CD4-positive, alpha-beta T cell treated with Interleukin-10 for 1 hour (primary cell): ENCODE results near the gene PRPH.
A peak's percentile ranks its signal among the peaks of the same experiment; 100 is the strongest.
"Not testable (repeated sequence)": the region's sequence is repeated elsewhere in the genome, so short reads cannot be mapped to it uniquely, and the experiment has no call there.

Experiments used
- DNase-seq: peaks from one replicate; pipeline ENCODE4 v3.0.0-alpha.2; 2020

PRPH gene

DNA sequence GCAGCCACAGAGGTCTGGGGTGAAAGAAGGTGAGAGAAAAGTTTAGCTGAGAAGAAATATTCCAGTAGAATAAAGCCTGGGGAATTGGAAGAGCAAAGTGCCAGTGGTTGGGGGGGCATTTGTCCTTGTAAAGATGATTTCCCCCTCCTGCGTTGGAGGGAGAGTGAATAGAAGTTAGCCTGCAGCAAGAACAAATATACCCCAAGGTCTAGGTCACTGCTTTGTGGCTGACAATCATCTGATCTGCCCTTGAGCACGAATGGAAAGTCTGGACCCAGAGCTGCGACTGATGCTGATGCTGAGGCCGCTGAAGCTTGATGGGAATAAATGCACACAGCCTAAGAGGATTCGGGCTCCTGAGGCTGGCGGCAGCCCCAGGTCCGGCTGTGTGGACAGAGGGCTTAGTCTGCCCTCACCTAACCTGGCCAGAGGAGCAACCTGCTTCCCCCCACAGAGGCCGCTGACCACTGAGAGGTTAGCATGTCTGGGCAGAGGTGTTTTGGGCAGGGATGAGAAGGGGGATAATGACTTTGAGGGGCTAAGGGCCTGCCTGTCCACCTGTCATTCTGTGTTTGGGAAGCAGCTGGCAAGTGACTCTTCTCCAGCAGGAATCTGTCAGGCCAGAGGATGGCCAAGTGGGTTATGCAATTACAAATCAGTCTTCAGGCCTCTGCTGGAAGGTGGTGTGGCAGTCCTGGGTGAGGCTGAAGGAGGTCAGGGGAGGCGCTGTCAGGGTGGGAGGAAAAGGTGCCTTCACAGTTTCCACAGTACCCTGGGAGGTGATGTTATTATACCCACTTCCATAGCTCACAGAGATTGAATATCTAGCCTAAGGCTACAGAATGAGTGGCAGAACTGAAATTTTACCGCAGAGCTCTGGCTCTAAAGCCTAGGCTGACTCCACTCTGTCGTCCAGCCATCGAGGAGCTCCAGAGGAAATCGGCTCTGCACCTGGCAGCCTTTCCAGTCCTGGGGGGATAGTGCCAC, 18.4 kb upstream of the PRPH start:
- DNase-seq, result no peak

- no peak for DNase-seq
Measured at GRCh38 chr12:49277466-49277865, 17.5 kb upstream of the PRPH start.

GRCh38 chr12:49279706-49280159, 15.2 kb upstream of the PRPH start:
- DNase-seq, result no peak

DNA sequence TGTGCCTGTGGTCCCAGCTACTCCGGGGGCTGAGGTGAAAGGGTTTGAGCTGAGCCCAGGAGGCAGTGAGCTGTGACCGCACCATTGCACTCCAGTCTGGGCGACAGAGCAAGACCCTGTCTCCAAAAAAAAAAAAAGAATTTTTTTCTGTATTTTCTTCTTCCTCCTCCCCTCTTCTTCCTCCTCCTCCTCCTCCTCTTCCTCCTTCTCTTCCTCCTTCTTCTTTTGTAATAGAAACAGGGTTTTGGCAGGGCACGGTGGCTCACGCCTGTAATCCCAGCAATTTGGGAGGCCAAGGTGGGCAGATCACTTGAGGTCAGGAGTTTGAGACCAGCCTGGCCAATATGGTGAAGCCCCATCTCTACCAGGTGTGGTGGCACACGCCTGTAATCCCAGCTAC, 14.4 kb upstream of the PRPH start:
- DNase-seq, result not testable (repeated sequence)

- no peak for DNase-seq
Measured at GRCh38 chr12:49282302-49282701, 12.6 kb upstream of the PRPH start.

DNA sequence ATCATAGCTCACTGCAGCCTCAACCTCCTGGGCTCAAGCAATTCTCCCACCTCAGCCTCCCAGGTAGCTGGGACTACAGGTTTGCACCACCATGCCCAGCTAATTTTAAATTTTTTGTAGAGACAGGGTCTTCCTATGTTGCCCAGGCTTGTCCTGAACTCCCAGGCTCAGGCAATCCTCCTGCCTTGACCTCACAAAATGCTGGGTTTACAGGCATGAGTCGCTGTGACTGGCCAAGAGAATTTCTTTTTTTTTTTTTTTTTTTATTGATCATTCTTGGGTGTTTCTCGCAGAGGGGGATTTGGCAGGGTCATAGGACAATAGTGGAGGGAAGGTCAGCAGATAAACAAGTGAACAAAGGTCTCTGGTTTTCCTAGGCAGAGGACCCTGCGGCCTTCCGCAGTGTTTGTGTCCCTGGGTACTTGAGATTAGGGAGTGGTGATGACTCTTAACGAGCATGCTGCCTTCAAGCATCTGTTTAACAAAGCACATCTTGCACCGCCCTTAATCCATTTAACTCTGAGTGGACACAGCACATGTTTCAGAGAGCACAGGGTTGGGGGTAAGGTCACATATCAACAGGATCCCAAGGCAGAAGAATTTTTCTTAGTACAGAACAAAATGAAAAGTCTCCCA, 12.1 kb upstream of the PRPH start:
- DNase-seq, result not testable (repeated sequence)

- no peak for DNase-seq
Measured at GRCh38 chr12:49283541-49284429, 11.2 kb upstream of the PRPH start.

DNA sequence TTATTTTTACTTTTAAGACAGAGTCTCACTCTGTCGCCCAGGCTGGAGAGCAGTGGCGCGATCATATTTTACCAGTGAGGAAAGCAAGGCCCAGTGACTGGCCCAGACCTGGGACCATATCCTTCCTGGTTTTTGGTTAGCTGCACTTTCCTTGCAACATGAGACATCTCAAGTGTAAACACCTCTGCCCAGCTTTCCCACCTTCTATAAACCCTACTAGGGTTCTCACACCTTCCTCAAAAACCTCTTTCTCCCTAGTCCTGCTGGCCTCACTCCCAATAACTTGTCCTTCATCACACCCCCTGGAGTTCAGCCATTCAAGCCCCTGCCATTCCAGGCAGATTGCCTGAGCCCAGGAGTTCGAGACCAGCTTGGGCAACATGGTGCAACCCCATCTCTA, 10.3 kb upstream of the PRPH start:
- DNase-seq, result no peak

DNA sequence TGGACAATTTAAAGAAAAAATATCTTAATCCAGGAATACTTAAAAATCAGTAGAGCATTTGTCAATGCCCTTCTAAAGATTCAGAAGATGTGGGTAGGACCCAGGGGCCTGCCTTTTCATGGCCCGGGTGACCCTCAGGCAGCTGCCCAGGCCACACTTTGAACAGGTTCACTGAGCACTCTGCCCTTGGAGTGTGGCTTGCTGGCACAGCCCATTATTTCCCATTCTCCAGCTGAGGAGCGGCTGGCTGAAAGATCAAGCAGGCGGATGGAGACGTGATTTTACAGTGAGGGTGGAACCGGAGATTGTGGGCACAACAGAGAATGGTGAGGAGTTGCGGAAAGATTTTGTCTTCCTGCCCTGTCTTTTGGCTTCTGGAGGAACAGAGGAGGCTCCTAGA, 7.1 kb upstream of the PRPH start:
- DNase-seq, result no peak

DNA sequence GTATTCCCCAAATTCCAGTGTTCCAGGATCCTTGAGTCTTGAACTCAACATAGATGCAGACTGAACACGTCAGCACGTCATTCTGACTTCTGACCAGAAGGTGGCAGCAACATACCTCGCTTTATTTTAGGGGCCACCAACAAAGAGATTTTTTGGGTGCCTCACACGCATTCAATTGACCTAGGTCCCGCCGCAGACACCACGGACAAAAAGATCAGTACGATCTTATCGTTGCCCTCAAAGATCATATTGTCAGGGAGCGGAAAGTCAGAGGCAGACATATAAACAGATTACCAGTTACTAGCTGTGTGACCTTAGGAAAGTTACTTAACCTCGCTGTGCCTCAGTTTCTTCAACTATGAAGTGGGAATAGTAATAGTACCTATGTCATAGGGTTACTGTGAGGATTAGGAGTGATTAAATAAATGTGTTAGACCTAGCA, 6.5 kb upstream of the PRPH start:
- peak; percentile 83 for DNase-seq

- DNase-seq, result no peak
Measured at GRCh38 chr12:49288922-49289555, 5.9 kb upstream of the PRPH start.

- DNase-seq, result no peak
Measured at GRCh38 chr12:49292729-49293055, 2.3 kb upstream of the PRPH start.

DNA sequence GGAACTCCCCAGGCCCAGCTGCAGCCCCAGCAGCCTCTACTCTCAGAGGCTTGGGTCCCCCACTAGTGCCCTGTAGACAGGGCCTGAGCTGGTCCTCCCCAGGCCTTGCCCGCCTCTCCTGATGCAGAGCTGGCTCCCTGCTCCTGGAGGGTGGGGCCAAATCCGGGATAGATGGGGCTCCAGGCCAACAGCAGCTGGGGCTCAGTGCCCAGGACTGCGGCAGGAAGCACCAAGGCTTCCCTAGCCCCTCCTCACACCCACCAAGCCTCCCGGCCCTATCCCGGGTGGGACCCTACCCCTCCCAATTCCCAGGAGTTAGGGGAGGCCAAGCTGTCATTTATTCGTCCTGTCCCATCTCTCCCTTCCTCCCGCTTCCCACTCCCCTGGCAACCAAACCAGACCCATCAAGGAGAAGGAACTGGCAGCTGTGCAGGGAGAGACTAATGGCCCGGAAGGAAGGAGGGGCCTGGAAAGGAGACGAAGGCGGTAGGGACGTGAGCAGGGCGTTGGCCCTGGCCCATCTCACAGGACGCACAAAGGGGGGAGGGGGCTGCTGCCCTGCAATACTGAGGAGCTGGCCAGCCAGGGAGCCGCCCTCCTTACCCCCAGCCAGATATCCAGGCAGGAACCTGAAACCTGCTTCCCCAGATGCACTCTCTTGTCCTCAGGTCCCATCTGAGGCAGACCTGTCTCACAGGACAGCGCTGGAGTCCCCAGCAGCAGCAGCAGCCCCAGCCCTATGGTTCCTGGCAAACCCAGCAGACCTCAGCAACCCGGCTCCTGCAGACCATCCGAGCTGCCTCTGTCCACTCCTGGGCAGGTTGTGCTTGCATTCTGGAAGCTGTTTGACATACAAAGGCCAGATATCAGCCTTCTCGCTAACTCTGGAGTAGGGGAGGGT, 1.6 kb upstream of the PRPH start:
- DNase-seq, result no peak

DNA sequence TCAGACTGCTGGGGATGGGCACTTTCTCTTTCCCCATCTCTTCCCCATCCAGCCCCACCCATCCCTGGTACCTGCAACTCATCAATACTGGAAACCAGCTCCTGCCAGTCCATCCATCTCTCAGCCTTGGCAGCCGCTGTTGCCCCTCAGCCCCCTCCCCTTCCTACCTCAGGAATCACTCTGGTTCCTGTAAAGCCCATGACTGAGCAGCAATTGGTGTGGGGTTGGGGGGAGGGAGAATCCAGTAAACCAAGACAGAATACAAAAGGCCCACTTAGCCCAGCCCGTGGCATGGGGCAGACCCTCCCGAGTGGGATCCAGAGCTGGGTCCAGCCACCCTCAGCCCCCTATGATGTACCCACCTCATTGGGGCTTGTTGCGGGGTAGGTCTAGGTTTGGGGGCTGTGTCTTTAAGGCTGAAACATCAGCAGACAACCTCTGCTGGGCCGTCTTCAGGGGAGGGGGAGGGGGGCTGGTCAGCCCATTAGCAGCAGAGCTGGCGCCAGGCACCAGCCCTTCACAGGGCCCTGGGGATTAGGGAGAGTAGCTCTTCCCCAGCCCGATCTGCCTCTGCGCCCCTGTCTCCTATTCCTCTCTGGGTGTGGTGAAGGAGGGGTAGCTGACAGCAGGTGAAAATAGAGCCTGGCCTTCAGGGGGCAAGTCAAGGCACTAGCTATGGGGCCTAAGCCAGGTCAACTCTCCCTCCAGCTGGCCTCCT, 702 bp upstream of the PRPH start:
- DNase-seq, result no peak

DNA sequence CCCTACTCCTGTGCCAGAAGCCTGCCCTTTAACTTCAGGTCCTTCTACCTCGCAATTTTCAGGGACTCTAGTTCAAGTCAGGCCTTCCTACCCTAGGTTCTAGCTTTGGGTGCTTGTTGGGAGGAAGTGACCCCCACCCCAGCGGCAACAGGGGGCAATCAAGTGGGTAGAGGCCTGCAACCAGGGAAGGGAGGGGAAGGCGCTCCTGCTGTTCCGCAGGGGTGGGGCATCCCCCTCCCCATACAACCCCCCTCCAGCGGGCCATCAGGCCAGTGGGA, 204 bp upstream of the PRPH start:
- no peak for DNase-seq

GRCh38 chr12:49296034-49296835, 1.3 kb downstream of the PRPH start:
- peak; percentile 72 for DNase-seq

DNA sequence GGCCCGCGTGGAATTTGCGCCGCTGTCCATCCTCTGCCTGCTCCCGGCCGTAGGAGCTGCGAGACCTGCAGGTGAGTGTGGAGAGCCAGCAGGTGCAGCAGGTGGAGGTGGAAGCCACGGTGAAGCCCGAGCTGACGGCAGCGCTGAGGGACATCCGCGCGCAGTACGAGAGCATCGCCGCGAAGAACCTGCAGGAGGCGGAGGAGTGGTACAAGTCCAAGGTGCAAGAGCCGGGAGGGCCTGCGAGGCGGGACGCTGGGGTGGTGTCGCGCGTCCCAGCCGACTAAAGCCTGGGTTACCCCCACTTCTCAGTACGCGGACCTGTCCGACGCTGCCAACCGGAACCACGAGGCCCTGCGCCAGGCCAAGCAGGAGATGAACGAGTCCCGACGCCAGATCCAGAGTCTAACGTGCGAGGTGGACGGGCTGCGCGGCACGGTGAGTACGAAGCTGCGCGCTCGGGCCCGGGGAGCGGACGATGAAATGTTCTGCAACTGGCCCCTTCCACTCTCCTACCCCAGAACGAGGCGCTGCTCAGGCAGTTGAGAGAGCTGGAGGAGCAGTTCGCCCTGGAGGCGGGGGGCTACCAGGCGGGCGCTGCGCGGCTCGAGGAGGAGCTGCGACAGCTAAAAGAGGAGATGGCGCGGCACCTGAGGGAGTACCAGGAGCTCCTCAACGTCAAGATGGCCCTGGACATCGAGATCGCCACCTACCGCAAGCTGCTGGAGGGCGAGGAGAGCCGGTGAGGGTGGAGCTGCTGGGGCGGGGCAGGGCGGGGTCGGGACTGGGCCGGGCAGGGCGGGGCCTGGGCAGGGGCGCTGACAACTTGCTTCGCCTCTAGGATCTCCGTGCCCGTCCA, 2.1 kb downstream of the PRPH start:
- no peak for DNase-seq

GRCh38 chr12:49297695-49298060, 2.7 kb downstream of the PRPH start:
- no peak for DNase-seq

DNA sequence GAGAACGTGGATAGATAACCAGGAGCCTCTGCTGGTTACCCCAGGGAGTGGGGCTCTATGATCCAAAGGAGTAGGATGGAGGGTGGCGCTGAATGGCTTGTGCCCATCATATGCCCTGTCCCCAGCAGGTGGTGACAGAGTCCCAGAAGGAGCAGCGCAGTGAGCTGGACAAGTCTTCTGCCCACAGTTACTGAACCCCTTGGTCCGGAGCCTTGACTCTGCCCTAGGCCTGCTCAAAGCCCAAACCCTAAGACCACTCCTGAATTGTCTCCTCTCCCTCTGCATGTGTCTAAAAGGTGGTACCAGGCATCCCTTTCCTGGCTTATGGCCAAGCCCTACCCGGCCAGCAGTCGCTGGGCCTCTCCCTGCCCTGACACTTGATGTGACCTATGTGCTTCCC, 3.2 kb downstream of the PRPH start:
- no peak for DNase-seq
